Measurements from ENCODE around the gene FANCB.

Gene FANCB

DNA sequence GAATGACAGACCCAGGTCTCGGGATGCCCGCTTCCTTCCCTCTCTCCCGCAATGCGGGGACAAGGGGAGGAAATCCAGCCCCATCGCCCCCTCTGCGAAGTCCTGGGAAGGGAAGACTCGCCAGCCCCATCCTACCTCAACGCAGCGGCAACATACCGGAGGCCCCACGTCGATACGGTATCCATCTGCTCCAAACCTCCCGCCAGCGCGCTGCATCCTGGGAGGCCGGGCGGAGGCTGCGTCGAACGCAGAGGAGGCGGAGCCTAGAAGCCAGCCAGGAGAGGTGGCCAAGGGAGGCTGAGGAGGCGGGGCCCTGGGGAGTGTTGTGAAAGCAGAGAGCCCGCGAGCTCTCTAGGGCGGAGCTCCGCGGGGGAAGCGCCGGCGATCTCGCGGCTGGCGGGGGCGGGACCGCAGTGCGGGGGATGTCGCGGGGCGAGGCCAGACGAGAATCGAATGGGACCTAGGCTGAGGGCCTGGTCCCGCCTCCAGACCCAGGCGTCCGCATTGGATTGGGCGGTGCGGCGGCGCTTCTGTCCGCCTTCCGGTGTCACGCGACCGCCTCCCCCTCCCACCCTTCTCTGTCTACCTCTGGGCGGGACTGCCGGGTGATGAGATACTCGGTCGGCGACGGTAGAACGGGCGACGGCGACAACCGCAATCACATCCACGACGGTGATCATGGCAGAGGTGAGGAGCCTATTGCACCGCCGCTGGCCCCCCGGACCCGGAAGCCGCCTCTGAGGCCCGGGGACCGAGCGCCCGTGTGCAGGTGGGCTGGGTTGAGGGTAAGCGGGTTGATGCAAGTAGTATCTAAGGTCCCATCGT lies at the start of gene FANCB, which contains the start of gene MOSPD2:
Gene FANCB, minus strand, starts transcription at position 219 of the 825 bp plus-strand sequence. CDS start 7,559 bp downstream, outside the sequence.
Gene MOSPD2, plus strand, starts transcription at position 571 of the 825 bp plus-strand sequence. Its CDS starts 108 bp downstream, at position 679.
- peak; percentile 92 for DNase-seq

DNA sequence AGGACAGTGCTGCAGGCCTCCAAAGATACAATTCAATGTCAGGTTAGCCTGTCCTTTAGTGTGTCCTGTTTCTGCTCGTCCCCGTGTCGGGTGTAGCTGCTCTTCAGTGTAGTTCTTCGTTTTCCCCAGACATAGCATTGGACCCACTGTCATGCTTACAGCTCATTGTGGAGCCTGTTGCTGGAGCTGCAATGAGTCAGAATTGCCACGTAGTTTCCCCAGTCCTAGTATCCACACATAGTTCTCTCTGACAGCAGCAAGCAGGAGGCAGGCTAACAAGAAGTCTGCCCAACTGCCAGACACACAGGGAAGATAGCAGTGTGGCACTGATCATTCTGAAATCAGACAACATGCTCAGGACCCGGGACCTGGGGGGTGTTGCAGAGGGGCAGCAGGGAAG lies 49.6 kb upstream of the FANCB start:
- DNase-seq: no peak

DNA sequence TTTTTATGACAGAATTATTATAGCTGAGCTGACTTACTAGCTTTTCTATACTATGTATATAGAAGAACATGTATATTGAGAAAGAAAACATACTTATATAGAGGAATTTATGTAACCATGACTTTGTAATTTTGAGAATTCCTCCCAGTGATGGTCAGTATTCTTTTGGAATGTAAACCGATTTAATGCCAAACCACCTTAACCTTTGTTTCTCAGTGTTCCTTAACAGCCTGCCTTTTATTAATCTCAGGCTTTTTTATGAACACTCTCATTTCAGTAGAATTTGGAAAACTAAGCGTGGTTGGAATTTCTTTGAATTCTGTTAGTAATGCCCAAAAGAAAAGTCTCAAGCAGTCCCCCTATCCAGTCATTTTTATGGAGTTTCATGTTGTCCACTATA lies 47.3 kb upstream of the FANCB start:
- no peak for DNase-seq

DNA sequence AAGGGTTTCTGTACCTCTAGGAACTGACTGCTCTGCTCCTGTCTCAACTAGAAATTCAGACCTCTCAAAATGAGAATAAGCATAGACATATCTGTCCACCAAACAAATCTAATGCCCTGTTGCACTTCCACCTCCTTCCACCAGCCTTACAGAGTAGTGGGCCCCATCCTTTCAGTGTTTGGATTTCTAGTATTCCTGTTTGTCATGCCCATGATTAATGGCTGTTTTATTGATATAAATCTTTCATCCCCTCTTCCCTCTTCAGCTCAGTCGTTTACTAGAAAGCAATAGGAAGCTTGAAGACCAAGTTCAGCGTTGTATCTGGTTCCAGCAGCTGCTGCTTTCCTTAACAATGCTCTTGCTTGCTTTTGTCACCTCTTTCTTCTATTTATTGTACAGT lies 46.5 kb upstream of the FANCB start:
- DNase-seq: no peak

DNA sequence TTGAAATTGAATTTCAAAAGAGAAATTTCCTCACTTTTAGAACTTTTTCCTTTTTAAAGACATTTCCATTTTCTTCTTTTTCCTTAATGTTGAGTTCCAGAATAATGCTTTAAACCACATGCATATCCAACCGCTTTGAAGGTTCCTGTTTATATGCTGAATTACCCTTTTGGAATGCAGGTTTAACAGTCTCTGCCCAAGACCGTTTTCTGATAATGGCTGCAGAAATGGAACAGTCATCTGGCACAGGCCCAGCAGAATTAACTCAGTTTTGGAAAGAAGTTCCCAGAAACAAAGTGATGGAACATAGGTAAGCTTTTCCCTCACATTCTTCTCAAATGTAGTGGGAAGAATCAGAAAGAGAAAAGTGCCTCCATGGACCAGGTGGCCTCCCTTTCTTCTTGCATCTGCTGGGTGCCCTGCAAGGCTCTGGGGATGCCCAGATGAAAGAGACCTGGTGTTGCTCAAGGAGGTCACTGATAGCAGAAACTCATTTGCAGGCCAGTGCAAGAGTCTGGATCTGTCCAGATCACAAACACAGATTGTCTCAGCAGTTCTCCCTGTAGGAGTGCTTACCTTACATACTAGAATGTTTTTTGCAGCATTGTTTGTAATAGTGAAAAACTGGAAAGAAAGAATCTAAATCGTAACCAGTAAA lies 43.3 kb upstream of the FANCB start:
- no peak for DNase-seq

DNA sequence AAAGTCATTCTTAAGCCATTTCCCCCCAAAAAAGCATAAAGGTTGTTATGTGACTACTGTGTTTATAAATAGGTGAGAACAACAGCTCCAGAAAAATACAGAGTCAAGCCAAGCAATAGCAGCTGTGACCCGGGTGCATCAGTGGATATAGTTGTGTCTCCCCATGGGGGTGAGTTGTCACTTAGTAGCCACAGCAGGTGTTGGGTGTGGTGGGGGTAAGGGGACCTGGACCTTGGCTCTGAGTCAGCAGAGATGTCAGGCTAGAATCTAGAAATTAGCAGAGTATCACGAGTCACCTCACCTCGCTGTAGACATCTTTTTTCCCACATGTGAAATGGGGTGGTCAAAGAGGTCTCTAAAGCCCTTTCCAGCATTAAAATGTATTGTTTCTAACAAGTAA lies 42.7 kb upstream of the FANCB start:
- no peak for DNase-seq

DNA sequence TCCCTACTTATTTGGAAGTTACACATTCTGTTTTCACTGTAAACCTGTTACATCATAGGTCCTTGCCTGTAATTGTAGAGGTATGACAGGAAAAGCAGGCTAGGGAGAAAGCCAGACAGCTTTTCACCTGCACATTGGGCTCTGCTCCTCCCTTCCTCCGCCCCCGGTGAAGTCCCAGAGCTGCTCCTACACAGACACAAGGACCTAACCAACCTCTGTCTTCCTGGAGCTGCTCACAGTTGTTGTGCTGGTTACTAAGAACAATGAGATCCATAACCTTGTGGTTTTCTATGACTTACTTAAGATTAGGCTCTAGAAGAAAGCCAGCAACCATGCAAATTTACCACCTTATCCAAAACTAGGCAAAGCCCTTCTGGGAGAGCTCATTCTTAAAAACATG lies 40.4 kb upstream of the FANCB start:
- no peak for DNase-seq

DNA sequence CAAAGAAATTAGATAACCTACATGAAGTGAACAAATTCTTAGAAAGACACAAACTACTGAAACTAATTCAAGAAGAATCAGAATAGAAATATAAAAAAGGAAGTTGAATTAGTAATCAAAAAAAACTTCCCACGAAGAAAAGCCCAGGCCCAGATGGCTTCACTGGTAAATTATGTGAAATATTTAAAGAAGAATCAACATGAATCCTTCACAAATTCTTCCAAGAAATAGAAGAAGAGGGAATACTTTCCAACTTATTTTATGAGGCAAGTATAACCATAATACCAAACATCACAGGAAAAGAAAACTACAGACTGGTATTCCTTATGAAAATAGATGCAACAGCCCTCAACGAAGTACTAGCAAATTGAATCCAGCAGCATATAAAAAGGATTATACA lies 31.0 kb upstream of the FANCB start:
- DNase-seq: no peak

DNA sequence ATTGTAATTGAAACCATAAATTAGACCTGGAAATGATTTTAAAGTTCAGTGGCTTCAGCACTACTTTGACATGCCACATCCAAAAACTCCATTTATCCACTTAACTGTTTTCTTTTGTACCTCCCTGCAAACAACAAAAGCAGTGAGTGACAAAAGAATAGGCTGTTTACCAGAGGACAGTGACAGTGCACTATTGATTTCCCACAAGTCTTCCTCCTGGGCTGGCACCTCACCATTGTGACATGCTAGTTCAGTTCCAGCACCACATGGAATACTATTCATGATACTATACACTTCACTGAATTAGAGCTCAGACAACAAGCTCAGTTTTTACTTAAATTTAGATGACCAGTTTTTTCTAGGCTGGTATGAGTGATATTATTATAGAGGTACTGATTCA lies 29.7 kb upstream of the FANCB start:
- DNase-seq: no peak

DNA sequence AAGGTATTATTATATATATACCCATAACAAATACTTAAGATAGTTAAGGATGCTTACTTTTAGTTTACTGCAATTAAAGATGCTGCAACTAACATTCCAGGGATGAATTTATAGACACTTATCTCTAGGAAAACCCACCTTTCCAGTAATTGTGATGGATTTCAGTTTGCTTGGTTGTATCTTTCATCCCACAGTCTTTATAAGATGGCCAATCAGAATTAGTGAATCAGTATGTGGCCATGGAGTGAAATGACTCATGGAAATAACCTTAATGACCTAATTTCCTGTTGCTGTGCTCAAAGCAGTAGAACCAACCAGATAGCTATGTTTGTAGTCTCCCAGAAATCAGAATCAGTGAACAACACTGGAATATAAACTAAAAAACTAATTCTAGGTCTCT lies 26.7 kb upstream of the FANCB start:
- DNase-seq: no peak

DNA sequence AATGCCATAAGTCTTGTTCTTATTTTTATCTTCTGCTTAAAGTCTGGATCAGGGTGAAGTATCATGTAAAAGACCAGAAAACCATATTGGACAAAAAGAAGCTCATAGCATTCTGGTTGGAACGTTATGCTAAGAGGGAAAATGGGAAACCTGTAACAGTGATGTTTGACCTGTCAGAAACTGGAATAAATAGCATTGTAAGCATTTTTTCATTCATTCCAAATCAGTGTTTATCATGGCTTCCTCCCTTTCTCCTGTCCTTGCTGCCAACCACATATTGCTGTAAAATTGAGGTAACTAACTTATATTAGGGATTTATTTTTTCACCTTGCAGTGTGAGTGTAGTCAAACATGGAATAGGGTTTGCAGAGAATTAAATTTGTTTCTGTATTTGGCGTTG lies 24.2 kb upstream of the FANCB start:
- no peak for DNase-seq

DNA sequence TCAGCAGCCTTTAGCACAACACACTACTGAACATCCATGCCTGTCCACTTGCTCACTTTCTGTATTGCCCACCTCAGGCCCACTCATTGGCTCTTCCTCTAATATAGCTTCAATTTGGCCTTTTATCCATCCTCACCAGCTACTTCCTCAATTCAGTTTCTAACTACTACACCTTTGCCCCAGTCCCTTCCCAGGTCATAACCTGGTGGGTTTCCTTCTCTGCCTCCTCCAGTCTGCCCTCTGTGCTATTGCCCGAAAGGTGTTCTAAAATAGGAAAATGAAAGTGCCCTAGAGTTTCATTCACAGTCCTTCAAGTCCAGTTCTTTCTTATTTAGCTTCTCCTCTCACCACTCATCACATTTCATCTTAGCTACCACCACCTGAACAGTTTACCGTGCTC lies 23.4 kb upstream of the FANCB start:
- no peak for DNase-seq

DNA sequence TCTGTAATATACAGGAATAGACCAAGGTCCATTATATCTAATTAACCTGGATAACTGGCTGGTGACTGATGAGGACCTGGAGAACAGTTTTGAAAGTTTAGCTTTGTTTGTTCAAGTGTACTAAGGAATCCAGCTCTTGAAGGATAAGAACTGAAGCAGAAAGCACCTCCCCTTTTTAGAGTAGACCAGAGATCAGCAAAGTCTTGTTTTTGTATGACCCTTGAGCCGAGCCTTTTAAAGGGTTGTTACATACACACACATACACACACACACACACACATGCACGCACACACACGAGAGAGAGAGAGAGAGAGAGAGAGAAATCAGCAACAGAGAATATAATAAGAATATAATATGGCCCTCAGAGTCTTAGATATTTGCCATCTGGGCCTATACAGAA lies 13.4 kb upstream of the FANCB start:
- DNase-seq: no peak

DNA sequence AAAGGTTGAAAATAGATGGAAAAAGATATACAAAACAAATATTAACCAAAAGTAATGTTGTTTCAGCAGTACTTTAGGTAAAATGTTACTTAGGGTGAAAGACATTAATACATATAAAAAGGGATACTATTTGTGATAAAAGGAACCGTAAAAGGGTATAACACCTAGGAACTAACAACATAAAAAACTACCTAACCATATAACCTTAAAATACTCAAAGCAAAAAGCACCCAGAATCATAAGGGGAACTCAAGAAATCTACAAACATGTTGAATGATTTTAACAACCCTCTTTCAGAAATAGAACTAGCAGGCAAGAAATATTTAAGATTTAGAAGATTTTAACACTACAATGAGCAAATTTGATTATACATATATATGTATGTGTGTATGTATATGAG lies 11.8 kb upstream of the FANCB start:
- DNase-seq: no peak

DNA sequence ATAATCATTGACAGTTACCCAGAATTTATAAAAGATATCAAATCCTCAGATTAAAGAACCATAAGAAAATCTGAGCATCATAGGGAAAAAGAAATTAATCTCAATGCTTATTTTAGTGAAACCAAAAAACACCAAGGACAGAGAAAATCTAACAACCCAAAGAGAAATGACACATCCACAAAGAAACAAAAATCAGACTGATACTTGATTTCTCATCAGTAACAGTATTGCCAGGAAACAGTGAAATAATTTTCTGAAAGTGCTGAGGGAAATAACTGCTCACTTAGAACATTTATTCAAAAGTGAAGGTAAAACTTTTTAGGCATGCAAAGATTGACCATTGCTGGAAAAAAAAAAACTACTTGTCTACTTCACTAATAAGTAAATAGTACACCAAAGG lies 11.0 kb upstream of the FANCB start:
- no peak for DNase-seq

DNA sequence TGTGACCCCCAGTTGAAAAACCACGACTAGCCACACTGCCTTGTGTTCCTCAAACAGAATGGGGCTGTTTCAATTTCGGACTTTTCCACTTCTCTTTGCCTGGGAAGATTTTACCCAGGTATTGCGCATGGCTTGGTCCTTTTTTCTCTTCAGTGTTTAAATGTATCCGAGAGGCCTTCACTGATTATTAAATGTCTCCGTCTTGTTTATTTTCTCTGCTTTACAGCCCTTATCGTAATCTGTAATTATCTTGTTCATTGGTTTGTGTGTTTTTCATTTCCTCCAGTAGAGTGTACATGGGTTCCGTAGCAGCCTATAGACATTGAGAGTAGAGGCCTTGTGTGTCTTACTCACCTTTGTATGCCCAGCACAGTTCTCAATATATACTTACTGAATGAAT lies 2.8 kb upstream of the FANCB start:
- DNase-seq: no peak

DNA sequence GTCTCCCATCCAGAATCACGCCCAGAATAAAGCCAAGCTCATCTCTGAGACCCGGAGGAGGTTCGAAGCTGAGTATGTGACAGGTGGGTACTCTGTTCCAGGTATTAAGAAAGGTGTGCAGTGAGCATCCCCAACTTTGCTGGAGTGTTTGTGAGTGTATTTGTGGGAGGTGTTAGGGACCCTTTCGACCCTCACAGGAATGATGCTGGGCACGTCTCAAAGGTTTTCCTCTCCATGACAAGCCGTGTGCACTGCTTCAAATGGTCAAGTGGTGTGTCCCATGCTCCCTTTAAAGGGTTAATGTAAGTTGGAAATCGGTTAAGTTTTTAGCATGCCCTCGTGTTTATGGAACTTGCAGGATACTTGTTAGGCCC lies 794 bp upstream of the FANCB start:
- DNase-seq: no peak

DNA sequence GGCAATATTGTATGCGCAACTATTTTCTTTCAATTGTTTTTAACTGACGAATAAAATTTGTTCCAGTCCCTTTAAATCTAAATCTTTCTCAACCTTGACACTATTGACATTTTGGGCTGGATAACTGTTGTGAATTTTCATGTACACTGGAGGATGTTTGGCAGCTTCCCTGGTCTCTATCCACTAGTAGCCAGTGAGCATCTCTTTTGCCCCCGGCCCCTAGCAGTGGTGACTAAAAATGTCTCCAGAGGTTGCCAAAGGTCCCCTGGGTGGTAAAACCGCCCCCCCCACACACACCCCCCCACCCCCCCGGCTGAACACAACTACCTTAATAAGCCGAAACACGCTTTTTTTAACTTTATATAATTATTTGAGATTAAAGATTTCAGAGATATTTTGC lies 514 bp downstream of the FANCB start:
- no peak for DNase-seq

DNA sequence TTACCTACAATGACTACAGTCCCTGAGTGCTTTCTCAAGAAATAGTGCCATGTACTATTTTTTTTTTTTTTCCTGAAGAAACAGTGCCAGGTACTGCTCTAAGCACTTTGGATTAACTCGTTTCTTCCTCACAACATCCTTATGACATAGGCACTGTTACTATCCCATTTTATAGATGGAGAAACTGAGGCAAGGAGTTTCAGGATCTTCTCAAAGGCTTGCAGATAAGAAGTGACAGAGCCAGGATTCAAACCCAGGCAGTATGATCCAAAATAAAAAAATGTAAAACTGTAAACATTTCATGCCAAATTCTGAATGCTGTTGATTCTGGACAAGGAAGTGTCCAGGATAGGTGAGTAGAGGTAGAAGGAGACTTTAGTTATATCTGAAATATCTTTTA lies 1.1 kb downstream of the FANCB start:
- DNase-seq: no peak

DNA sequence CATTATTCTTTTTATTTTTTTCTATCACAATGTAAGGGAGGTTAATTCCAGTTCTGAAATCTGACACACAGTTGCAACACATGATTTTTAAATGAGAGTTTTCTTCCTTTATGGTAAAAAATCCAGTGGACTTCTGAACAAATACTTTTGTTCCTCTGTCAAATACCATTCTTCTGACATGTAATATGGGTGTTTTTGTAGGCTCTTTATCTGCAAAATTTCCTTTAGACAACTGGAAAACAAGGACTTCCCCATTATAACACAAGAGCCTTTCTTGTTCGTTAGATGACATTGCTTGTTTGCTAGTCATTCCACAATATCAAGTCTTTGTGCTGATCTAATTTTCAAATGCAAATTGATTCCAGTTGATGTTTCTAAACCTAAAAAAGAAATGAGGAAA lies 7.7 kb downstream of the FANCB start:
- no peak for DNase-seq

DNA sequence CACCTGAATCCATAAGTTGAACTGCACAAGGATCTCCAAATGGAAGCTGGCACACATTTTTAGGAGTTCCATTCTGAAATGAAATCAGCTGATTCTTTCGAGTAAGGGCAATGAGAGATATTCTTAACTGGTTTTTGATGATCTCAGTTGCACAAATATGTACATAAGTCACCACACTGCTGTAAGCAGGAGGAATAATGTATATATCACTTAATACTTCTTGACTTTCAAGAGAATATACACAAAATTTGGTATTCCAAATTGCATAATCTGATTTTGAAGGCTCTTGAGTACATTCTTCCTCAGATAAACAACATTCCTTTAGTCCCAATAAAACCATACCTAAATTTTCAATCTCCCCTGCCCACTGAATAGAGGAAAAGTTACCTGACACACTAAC lies 8.2 kb downstream of the FANCB start:
- DNase-seq: no peak

DNA sequence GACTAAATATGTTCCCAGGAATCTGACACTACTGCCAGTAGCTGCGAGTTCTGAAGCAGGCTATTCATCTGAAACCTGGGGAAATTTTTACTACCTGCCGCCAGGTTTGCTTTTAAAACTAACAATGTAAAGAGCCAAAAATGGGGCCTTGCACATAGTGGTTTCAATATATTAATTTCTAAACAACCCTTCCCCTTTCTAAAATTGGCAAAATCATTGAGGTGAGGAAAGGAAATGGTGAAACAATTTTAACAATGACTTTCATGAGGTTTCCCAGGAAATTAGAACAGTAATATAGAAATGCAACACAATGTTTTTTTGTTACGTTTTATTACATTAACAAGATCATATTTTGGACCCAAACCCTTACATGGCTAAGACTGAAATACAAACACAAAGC lies 21.3 kb downstream of the FANCB start:
- DNase-seq: no peak

DNA sequence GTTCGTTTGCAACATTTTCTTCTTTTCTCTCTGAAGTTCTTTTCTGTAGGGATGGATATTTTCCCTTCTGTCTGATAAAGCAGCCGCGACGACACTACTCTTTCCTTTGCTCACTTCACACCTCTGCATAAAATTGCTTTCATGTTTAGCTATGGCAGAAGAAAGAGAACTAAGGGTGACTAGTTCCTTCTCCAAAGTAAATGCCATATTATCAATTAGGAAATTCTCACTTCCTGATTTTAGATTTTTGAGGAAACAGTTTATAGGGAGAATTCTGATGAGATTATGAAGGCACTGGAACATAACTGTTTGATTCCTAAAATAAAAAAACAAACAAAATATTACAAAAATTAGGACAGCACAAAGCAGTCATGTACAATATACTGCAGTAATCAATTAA lies 29.2 kb downstream of the FANCB start:
- DNase-seq: no peak

DNA sequence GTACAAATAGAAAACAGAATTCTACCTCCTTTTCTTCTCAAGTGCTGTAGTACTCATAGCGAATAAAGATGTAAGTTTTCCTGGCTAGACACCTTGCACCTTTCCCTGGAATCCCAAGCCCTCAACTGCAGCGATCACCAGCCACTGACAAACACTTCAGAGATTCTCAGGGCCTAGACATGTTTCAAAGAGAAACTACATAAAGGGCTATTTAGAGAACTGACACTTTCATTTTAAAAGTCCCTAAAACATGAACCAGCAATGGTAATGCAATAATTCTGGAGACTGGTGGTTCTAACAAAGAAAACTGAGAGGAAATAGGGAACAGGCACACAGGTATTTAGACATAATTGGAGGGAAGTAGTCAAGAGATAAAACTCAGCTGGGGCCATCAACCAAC lies 35.7 kb downstream of the FANCB start:
- DNase-seq: no peak

DNA sequence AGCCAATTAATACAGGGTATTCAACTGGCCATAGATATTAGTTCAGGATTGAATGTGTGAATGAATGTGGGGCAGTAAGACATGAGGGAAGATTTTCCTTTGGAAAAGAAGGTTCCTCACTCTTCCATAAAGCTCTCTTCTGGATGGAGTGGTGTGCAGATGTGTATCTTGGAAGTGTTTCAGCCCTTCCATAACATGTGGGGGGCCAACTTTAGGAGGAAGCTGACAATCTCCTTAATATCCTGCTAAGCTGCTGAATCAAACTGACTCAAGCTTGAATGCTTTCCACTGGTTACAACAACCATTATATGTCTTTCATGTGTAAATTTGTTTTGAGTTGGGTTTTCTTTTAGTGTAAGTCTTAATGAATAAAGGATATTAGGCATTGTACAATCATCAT lies 40.3 kb downstream of the FANCB start:
- no peak for DNase-seq
